ENCODE data around the gene TXN2.
"Not testable (repeated sequence)": the region's sequence is repeated elsewhere in the genome, so short reads cannot be mapped to it uniquely, and the experiment has no call there.

The TXN2 gene

DNA sequence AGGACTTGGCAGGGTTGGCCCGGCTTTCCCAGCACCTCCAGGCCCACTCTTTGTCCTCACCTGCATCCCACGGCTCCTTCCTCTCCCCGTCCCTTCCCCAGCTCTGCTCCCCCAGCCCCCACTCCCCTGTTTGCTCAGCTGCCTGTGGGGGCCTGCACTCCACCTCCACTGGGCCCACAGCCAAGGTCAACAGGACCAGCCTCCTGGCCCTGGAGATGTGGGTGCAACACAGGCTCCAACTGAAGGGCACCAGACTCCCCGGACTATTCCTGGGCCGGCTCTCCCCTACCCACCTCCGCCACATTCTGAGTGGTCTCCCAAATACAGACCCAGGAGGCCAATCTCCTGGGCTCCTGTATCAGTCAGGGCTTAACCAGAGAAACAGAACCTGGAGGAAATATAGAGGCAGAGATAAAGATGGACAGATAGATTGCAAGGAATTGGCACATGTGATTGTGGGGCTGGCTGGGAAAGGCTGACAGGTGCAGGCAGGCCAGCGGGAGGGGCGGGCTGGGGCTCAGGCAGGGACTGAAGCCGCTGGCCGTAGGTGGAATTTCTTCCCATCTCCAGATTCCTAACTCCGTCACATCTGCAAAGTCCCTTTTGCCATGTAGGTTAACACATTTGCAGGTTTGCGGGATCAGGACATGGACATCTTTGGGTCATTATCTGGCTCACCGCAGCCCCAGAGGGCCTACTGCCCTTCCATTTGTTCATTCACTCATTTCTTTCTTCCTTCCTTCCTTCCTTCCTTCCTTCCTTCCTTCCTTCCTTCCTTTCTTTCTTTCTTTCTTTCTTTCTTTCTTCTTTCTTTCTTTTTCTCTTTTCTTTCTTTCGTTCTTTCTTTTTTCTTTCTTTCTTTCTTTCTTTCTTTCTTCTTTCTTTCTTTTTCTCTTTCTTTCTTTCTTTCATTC lies 47.9 kb downstream of the TXN2 start:
- H3K4me1 ChIP-seq (ENCODE audit: control insufficient read depth in 1 of 2, insufficient read depth in 1 of 2, low read depth in 1 of 2, low read length in 1 of 2): peaks cover 59 to 61% of the 10 kb centered on the region in 2 experiments
- no peak overlapping the region for H3K4me3 ChIP-seq (ENCODE audit: low read depth in 1 of 2, low read length in 1 of 2)
- no peak for TF ChIP-seq CTCF (IDR thresholded peaks at IDR 0.05)
- H3K9me3 ChIP-seq: no peaks in the 10 kb centered on the region
- H3K27ac ChIP-seq: peak overlapping the region; percentile 69
- H3K27me3 ChIP-seq: no peaks in the 10 kb centered on the region
- H3K36me3 ChIP-seq: no peaks in the 10 kb centered on the region

GRCh38 chr22:36432592-36433317 lies 48.7 kb downstream of the TXN2 start:
- no peaks in the 10 kb centered on the region for H3K9me3 ChIP-seq
- H3K4me1 ChIP-seq (ENCODE audit: control insufficient read depth in 1 of 2, insufficient read depth in 1 of 2, low read depth in 1 of 2, low read length in 1 of 2): peaks cover 59 to 61% of the 10 kb centered on the region in 2 experiments
- TF ChIP-seq CTCF (IDR thresholded peaks at IDR 0.05): no peak
- no peaks in the 10 kb centered on the region for H3K27me3 ChIP-seq
- H3K27ac ChIP-seq: peak overlapping the region; percentile 69
- no peaks in the 10 kb centered on the region for H3K36me3 ChIP-seq
- H3K4me3 ChIP-seq (ENCODE audit: low read depth in 1 of 2, low read length in 1 of 2): no peak overlapping the region

DNA sequence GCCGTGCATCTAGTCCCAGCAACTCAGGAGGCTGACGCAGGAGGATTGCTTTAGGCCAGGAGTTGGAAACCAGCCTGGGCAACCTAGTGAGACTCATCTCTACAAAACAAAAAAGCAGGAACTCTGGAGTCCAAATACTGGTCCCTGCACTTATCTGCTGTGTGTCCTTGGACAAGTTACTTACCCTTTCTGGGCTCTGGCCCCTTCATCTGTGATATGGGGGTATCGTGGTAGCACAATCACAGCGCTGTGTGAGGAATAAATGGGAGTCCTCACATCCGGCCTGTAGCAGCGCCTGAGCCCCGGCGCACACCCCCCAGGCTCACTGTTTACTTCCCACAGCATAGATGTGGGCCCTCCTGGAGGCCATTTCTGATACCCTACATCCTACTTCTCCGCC lies 49.5 kb downstream of the TXN2 start:
- no peaks in the 10 kb centered on the region for H3K27me3 ChIP-seq
- H3K4me1 ChIP-seq (ENCODE audit: control insufficient read depth in 1 of 2, insufficient read depth in 1 of 2, low read depth in 1 of 2, low read length in 1 of 2): peaks cover 53 to 55% of the 10 kb centered on the region in 2 experiments
- H3K9me3 ChIP-seq: no peaks in the 10 kb centered on the region
- H3K4me3 ChIP-seq (ENCODE audit: low read depth in 1 of 2, low read length in 1 of 2): no peak overlapping the region
- no peaks in the 10 kb centered on the region for H3K36me3 ChIP-seq
- no peak for TF ChIP-seq CTCF (IDR thresholded peaks at IDR 0.05)
- H3K27ac ChIP-seq: peak overlapping the region; percentile 69

DNA sequence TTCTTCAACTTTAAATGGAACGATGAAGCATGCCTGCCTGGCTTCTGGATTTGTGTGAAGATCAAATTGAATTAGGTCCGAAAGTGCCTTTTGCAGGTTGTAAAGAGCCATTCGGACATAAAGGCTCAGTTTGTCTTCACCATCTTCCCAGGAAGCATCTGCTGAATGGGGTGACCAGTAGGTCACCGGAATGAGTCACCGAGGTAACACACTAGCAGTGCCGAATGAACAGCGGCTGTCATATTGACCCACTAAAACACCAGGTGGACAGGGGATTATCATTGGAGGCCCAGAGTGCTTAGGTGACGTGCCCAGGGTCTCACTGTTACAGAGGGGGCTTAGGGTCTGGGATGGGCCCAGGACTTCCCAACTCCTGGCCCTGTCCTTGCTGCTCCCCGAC lies 50.6 kb downstream of the TXN2 start:
- peak overlapping the region; percentile 5 for H3K27ac ChIP-seq
- no peak for TF ChIP-seq CTCF (IDR thresholded peaks at IDR 0.05)
- peaks cover 53 to 55% of the 10 kb centered on the region in 2 experiments for H3K4me1 ChIP-seq (ENCODE audit: control insufficient read depth in 1 of 2, insufficient read depth in 1 of 2, low read depth in 1 of 2, low read length in 1 of 2)
- H3K9me3 ChIP-seq: no peaks in the 10 kb centered on the region
- no peak overlapping the region for H3K4me3 ChIP-seq (ENCODE audit: low read depth in 1 of 2, low read length in 1 of 2)
- no peaks in the 10 kb centered on the region for H3K27me3 ChIP-seq
- no peaks in the 10 kb centered on the region for H3K36me3 ChIP-seq

GRCh38 chr22:36427952-36428351 lies 53.5 kb downstream of the TXN2 start:
- peaks cover 55 to 57% of the 10 kb centered on the region in 2 experiments for H3K4me1 ChIP-seq (ENCODE audit: control insufficient read depth in 1 of 2, insufficient read depth in 1 of 2, low read depth in 1 of 2, low read length in 1 of 2)
- H3K27ac ChIP-seq: peak overlapping the region; percentile 94
- H3K4me3 ChIP-seq (ENCODE audit: low read depth in 1 of 2, low read length in 1 of 2); H3K27me3 ChIP-seq; H3K36me3 ChIP-seq; H3K9me3 ChIP-seq: not testable (repeated sequence)

Data from neutrophil (primary cell).